Left ventricle myocardium inferior (tissue), 1 donor: ENCODE data around the gene NUDT22. TPM values are rescaled to one million over a fixed set of nuclear protein-coding genes. Genes with fewer than 3 reads are reported as not detected.
A peak's percentile ranks its signal among the peaks of the same experiment; 100 is the strongest.

Experiments used
- DNase-seq: peaks from one replicate; pipeline ENCODE4 v3.0.0-alpha.2; 2020
- H3K27ac ChIP-seq: fragments of 200-600 bp; replicated peaks from 2 replicates; pipeline ENCODE4 v1.8.0; 2021
- H3K27me3 ChIP-seq: fragments of 200-600 bp; 2 replicates; pipeline ENCODE4 v1.8.0; 2021; ENCODE audit warnings: low read depth
- H3K36me3 ChIP-seq: fragments of 200-600 bp; 2 replicates; pipeline ENCODE4 v1.8.0; 2021
- H3K4me1 ChIP-seq: fragments of 200-600 bp; 2 replicates; pipeline ENCODE4 v1.8.0; 2021
- H3K4me3 ChIP-seq: fragments of 200-600 bp; 2 replicates; pipeline ENCODE4 v1.8.0; 2021; ENCODE audit warnings: mild to moderate bottlenecking, moderate library complexity
- H3K9me3 ChIP-seq: fragments of 200-600 bp; replicated peaks from 2 replicates; pipeline ENCODE4 v1.8.0; 2021
- CTCF ChIP-seq: fragments of 200-600 bp; IDR thresholded peaks from 2 replicates; pipeline ENCODE4 v1.8.0; 2021; ENCODE audit warnings: antibody characterized with exemption, mild to moderate bottlenecking, borderline replicate concordance
- intact Hi-C: fragments of 100-400 bp; cut with micrococcal nuclease; formaldehyde crosslinking; loops from one replicate; pipeline ENCODE4 v1.11.0; 2022
- total RNA-seq: library from RNA; stranded (reverse); fragmentation: NEBNext Ultra II Directional; extraction: Animal tissue kit (Norgen Biotek cat#: 25700); gene quantifications from one replicate; pipeline ENCODE4 v1.2.1, GENCODE V29; 2021
- donor health status: DM: no; HTN: yes; CAD: no; lungs with severe emphysema.

The NUDT22 gene
- total RNA-seq, 1 donor from 2014 or later = 65.2 TPM

- H3K27ac ChIP-seq = no peak overlapping the region
- intact Hi-C loops = no loop called here
- H3K36me3 ChIP-seq = peaks cover 69% of the 10 kb centered on the region
- peaks cover 25% of the 10 kb centered on the region for H3K4me1 ChIP-seq
- no peak for TF ChIP-seq CTCF
- H3K27me3 ChIP-seq = no peaks in the 10 kb centered on the region
- no peaks in the 10 kb centered on the region for H3K9me3 ChIP-seq
- DNase-seq = no peak
- no peak overlapping the region for H3K4me3 ChIP-seq
Measured at GRCh38 chr11:64263947-64264317, 37.9 kb downstream of the NUDT22 start.

- H3K9me3 ChIP-seq = no peaks in the 10 kb centered on the region
- DNase-seq = no peak
- no peaks in the 10 kb centered on the region for H3K27me3 ChIP-seq
- H3K27ac ChIP-seq = no peak overlapping the region
- H3K36me3 ChIP-seq = peaks cover 64% of the 10 kb centered on the region
- peaks cover 30% of the 10 kb centered on the region for H3K4me1 ChIP-seq
- TF ChIP-seq CTCF = no peak
- H3K4me3 ChIP-seq = no peak overlapping the region
- intact Hi-C loops = no loop called here
Measured at GRCh38 chr11:64264371-64264852, 38.3 kb downstream of the NUDT22 start.

GRCh38 chr11:64265176-64266160 lies 39.4 kb downstream of the NUDT22 start:
- H3K4me3 ChIP-seq = no peak overlapping the region
- H3K27me3 ChIP-seq = no peaks in the 10 kb centered on the region
- no peak for DNase-seq
- intact Hi-C loops = no loop called here
- no peak for TF ChIP-seq CTCF
- H3K9me3 ChIP-seq = no peaks in the 10 kb centered on the region
- H3K27ac ChIP-seq = no peak overlapping the region
- peaks cover 36% of the 10 kb centered on the region for H3K4me1 ChIP-seq
- H3K36me3 ChIP-seq = peaks cover 56% of the 10 kb centered on the region

GRCh38 chr11:64266339-64266738 lies 40.3 kb downstream of the NUDT22 start:
- Histone ChIP-seq H3K4me1 (peaks cover 38% of the 10 kb centered on the region), H3K27me3 (no peaks in the 10 kb centered on the region), H3K36me3 (peaks cover 51% of the 10 kb centered on the region), H3K4me3 (no peak overlapping the region), H3K9me3 (no peaks in the 10 kb centered on the region), H3K27ac (peak overlapping the region; percentile 98)
- TF ChIP-seq CTCF = no peak
- intact Hi-C loops = no loop called here
- DNase-seq = no peak

GRCh38 chr11:64267207-64267945 lies 41.3 kb downstream of the NUDT22 start:
- intact Hi-C loops = no loop called here
- Histone ChIP-seq H3K4me3 (peak overlapping the region; percentile 85), H3K27me3 (no peaks in the 10 kb centered on the region), H3K27ac (peak overlapping the region; percentile 98), H3K9me3 (no peaks in the 10 kb centered on the region), H3K36me3 (peaks cover 41% of the 10 kb centered on the region), H3K4me1 (peaks cover 49% of the 10 kb centered on the region)
- TF ChIP-seq CTCF = no peak
- no peak for DNase-seq
